ENCODE measurements around the gene CDKN2B.
A peak's percentile ranks its signal among the peaks of the same experiment; 100 is the strongest.

Gene CDKN2B

GRCh38 chr9:21997480-21997879, 11.6 kb downstream of the CDKN2B start:
- Histone ChIP-seq H2BK5ac (ENCODE audit: low read length) (no peak overlapping the region), H3K79me1 (ENCODE audit: low read depth, low read length) (no peaks in the 10 kb centered on the region), H3K9ac (ENCODE audit: low read depth, low read length, poor library complexity) (no peak overlapping the region), H3K4ac (ENCODE audit: low read length) (no peak overlapping the region), H2BK15ac (ENCODE audit: low read length) (no peak overlapping the region), H3K27ac (replicated peaks; ENCODE audit: low read length) (no peak overlapping the region), H3K9me3 (replicated peaks in 1 of 2; ENCODE audit: control insufficient read depth in 2 of 2, insufficient read depth in 1 of 2, low read depth in 1 of 2, low read length in 2 of 2) (no peaks in the 10 kb centered on the region), H4K91ac (ENCODE audit: low read depth, low read length, poor library complexity) (no peak overlapping the region), H4K8ac (ENCODE audit: low read depth, low read length) (no peak overlapping the region), H3K27me3 (ENCODE audit: control insufficient read depth in 3 of 3, insufficient read depth in 3 of 3, low read depth in 1 of 3, low read length in 3 of 3) (peaks cover 17 to 98% (median 47%) of the 10 kb centered on the region in 3 experiments), H2BK12ac (ENCODE audit: low read length) (no peak overlapping the region), H3K4me2 (ENCODE audit: insufficient read depth, low read length, poor library complexity, severe bottlenecking) (no peak overlapping the region), H3K36me3 (replicated peaks in 1 of 2; ENCODE audit: control insufficient read depth in 2 of 2, insufficient read depth in 2 of 2, low read length in 2 of 2) (no peaks in the 10 kb centered on the region), H3K18ac (ENCODE audit: low read length) (no peak overlapping the region), H3K23ac (ENCODE audit: low read depth, low read length, poor library complexity) (no peak overlapping the region), H2BK120ac (ENCODE audit: low read depth, low read length) (no peak overlapping the region), H3K4me3 (ENCODE audit: low read length in 2 of 2) (no peak overlapping the region), H3K4me1 (ENCODE audit: control insufficient read depth in 2 of 2, insufficient read depth in 1 of 2, low read depth in 1 of 2, low read length in 2 of 2) (peaks cover 6 to 16% of the 10 kb centered on the region in 2 donors), H3K14ac (ENCODE audit: low read length) (no peak overlapping the region), H2AFZ (ENCODE audit: low read length) (no peak overlapping the region), H2AK5ac (ENCODE audit: low read depth, low read length) (no peak overlapping the region)
- WGBS, 2 donors (ENCODE audit: extremely low coverage in 2 of 2, insufficient read length in 2 of 2, insufficient replicate concordance in 1 of 2): no CpG with 5 or more reads among the region's 1 CpG
- no peak for DNase-seq (ENCODE audit: low spot score)

GRCh38 chr9:21996858-21997257, 12.2 kb downstream of the CDKN2B start:
- H3K4me2 ChIP-seq (ENCODE audit: insufficient read depth, low read length, poor library complexity, severe bottlenecking): no peak overlapping the region
- H2BK5ac ChIP-seq (ENCODE audit: low read length): no peak overlapping the region
- no peak overlapping the region for H4K8ac ChIP-seq (ENCODE audit: low read depth, low read length)
- no peak overlapping the region for H2BK12ac ChIP-seq (ENCODE audit: low read length)
- H3K18ac ChIP-seq (ENCODE audit: low read length): no peak overlapping the region
- WGBS, 2 donors (ENCODE audit: extremely low coverage in 2 of 2, insufficient read length in 2 of 2, insufficient replicate concordance in 1 of 2): no CpG with 5 or more reads among the region's 5 CpGs
- H4K91ac ChIP-seq (ENCODE audit: low read depth, low read length, poor library complexity): no peak overlapping the region
- H3K4me3 ChIP-seq (ENCODE audit: low read length in 2 of 2): no peak overlapping the region
- H2BK15ac ChIP-seq (ENCODE audit: low read length): no peak overlapping the region
- H3K79me1 ChIP-seq (ENCODE audit: low read depth, low read length): no peaks in the 10 kb centered on the region
- H3K27ac ChIP-seq (replicated peaks; ENCODE audit: low read length): no peak overlapping the region
- H3K36me3 ChIP-seq (replicated peaks in 1 of 2; ENCODE audit: control insufficient read depth in 2 of 2, insufficient read depth in 2 of 2, low read length in 2 of 2): no peaks in the 10 kb centered on the region
- H3K9me3 ChIP-seq (replicated peaks in 1 of 2; ENCODE audit: control insufficient read depth in 2 of 2, insufficient read depth in 1 of 2, low read depth in 1 of 2, low read length in 2 of 2): no peaks in the 10 kb centered on the region
- peaks cover 17 to 98% (median 47%) of the 10 kb centered on the region in 3 experiments for H3K27me3 ChIP-seq (ENCODE audit: control insufficient read depth in 3 of 3, insufficient read depth in 3 of 3, low read depth in 1 of 3, low read length in 3 of 3)
- H3K23ac ChIP-seq (ENCODE audit: low read depth, low read length, poor library complexity): no peak overlapping the region
- no peak overlapping the region for H3K14ac ChIP-seq (ENCODE audit: low read length)
- no peak overlapping the region for H2BK120ac ChIP-seq (ENCODE audit: low read depth, low read length)
- no peak overlapping the region for H3K9ac ChIP-seq (ENCODE audit: low read depth, low read length, poor library complexity)
- peaks cover 6 to 16% of the 10 kb centered on the region in 2 donors for H3K4me1 ChIP-seq (ENCODE audit: control insufficient read depth in 2 of 2, insufficient read depth in 1 of 2, low read depth in 1 of 2, low read length in 2 of 2)
- no peak overlapping the region for H3K4ac ChIP-seq (ENCODE audit: low read length)
- no peak for DNase-seq (ENCODE audit: low spot score)
- no peak overlapping the region for H2AFZ ChIP-seq (ENCODE audit: low read length)
- no peak overlapping the region for H2AK5ac ChIP-seq (ENCODE audit: low read depth, low read length)

GRCh38 chr9:21996438-21996837, 12.7 kb downstream of the CDKN2B start:
- H2BK12ac ChIP-seq (ENCODE audit: low read length): no peak overlapping the region
- no peak overlapping the region for H3K4me3 ChIP-seq (ENCODE audit: low read length in 2 of 2)
- H3K23ac ChIP-seq (ENCODE audit: low read depth, low read length, poor library complexity): no peak overlapping the region
- H3K9me3 ChIP-seq (replicated peaks in 1 of 2; ENCODE audit: control insufficient read depth in 2 of 2, insufficient read depth in 1 of 2, low read depth in 1 of 2, low read length in 2 of 2): no peaks in the 10 kb centered on the region
- no peak overlapping the region for H3K4ac ChIP-seq (ENCODE audit: low read length)
- H2BK15ac ChIP-seq (ENCODE audit: low read length): no peak overlapping the region
- peaks cover 6 to 16% of the 10 kb centered on the region in 2 donors for H3K4me1 ChIP-seq (ENCODE audit: control insufficient read depth in 2 of 2, insufficient read depth in 1 of 2, low read depth in 1 of 2, low read length in 2 of 2)
- no peak overlapping the region for H4K91ac ChIP-seq (ENCODE audit: low read depth, low read length, poor library complexity)
- H3K14ac ChIP-seq (ENCODE audit: low read length): no peak overlapping the region
- no peak overlapping the region for H2AFZ ChIP-seq (ENCODE audit: low read length)
- H4K8ac ChIP-seq (ENCODE audit: low read depth, low read length): no peak overlapping the region
- no peak overlapping the region for H3K9ac ChIP-seq (ENCODE audit: low read depth, low read length, poor library complexity)
- no peak for DNase-seq (ENCODE audit: low spot score)
- no peak overlapping the region for H2AK5ac ChIP-seq (ENCODE audit: low read depth, low read length)
- H3K36me3 ChIP-seq (replicated peaks in 1 of 2; ENCODE audit: control insufficient read depth in 2 of 2, insufficient read depth in 2 of 2, low read length in 2 of 2): no peaks in the 10 kb centered on the region
- no peak overlapping the region for H2BK120ac ChIP-seq (ENCODE audit: low read depth, low read length)
- H3K4me2 ChIP-seq (ENCODE audit: insufficient read depth, low read length, poor library complexity, severe bottlenecking): no peak overlapping the region
- no CpG with 5 or more reads among the region's 9 CpGs for WGBS, 2 donors (ENCODE audit: extremely low coverage in 2 of 2, insufficient read length in 2 of 2, insufficient replicate concordance in 1 of 2)
- H3K18ac ChIP-seq (ENCODE audit: low read length): no peak overlapping the region
- H3K27ac ChIP-seq (replicated peaks; ENCODE audit: low read length): no peak overlapping the region
- H2BK5ac ChIP-seq (ENCODE audit: low read length): no peak overlapping the region
- H3K79me1 ChIP-seq (ENCODE audit: low read depth, low read length): no peaks in the 10 kb centered on the region
- peaks cover 17 to 98% (median 47%) of the 10 kb centered on the region in 3 experiments for H3K27me3 ChIP-seq (ENCODE audit: control insufficient read depth in 3 of 3, insufficient read depth in 3 of 3, low read depth in 1 of 3, low read length in 3 of 3)

DNA sequence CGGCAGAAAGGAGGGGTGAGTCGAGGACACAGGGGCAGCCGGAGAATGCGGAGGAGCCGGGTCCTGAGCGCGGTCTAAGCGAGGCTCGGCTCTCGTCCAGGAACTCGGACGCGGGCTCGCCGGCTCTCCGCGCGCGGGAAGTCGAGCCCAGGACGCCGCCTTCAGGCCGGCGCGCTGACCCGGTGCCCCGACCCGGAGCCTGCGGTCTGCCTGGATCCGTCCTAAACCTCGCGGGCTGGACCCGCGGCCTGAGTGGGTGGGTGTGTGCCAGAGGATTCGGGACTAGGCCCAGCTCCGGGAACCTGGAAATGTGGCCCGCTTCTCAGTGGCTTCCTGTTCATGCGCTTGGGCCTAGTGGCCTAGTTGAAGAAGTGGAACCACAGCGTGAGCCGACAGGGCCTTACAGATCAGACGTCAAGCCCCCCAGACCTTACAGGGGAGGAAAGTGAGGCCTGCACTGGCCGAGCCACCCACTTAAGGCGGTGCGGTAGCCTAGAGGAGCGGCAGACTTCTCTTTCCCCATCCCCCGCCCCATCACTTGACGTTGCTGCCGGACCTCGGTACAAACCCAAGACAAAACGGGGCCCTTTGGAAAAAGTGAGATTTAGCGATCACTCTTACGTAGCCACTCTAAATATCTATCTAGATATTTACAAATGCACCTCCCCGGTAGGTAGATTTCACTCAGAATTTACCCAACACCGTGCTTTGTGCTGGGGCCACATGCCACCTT, 13.3 kb downstream of the CDKN2B start:
- Histone ChIP-seq H4K8ac (ENCODE audit: low read depth, low read length) (no peak overlapping the region), H2AK5ac (ENCODE audit: low read depth, low read length) (no peak overlapping the region), H2BK12ac (ENCODE audit: low read length) (no peak overlapping the region), H3K9ac (ENCODE audit: low read depth, low read length, poor library complexity) (no peak overlapping the region), H3K79me1 (ENCODE audit: low read depth, low read length) (no peaks in the 10 kb centered on the region), H3K4ac (ENCODE audit: low read length) (no peak overlapping the region), H3K18ac (ENCODE audit: low read length) (peak overlapping the region; percentile 32), H3K27ac (replicated peaks; ENCODE audit: low read length) (no peak overlapping the region), H3K36me3 (replicated peaks in 1 of 2; ENCODE audit: control insufficient read depth in 2 of 2, insufficient read depth in 2 of 2, low read length in 2 of 2) (no peaks in the 10 kb centered on the region), H3K23ac (ENCODE audit: low read depth, low read length, poor library complexity) (peak overlapping the region; percentile 76), H3K4me3 (ENCODE audit: low read length in 2 of 2) (peak overlapping the region; percentile 52 to 76), H2BK15ac (ENCODE audit: low read length) (no peak overlapping the region), H2BK120ac (ENCODE audit: low read depth, low read length) (no peak overlapping the region), H2AFZ (ENCODE audit: low read length) (peak overlapping the region; percentile 93), H3K14ac (ENCODE audit: low read length) (no peak overlapping the region), H4K91ac (ENCODE audit: low read depth, low read length, poor library complexity) (no peak overlapping the region), H3K27me3 (ENCODE audit: control insufficient read depth in 3 of 3, insufficient read depth in 3 of 3, low read depth in 1 of 3, low read length in 3 of 3) (peaks cover 17 to 98% (median 51%) of the 10 kb centered on the region in 3 experiments), H2BK5ac (ENCODE audit: low read length) (no peak overlapping the region), H3K9me3 (replicated peaks in 1 of 2; ENCODE audit: control insufficient read depth in 2 of 2, insufficient read depth in 1 of 2, low read depth in 1 of 2, low read length in 2 of 2) (no peaks in the 10 kb centered on the region), H3K4me1 (ENCODE audit: control insufficient read depth in 2 of 2, insufficient read depth in 1 of 2, low read depth in 1 of 2, low read length in 2 of 2) (peaks cover 6 to 16% of the 10 kb centered on the region in 2 donors), H3K4me2 (ENCODE audit: insufficient read depth, low read length, poor library complexity, severe bottlenecking) (peak overlapping the region; percentile 95)
- WGBS, 2 donors (ENCODE audit: extremely low coverage in 2 of 2, insufficient read length in 2 of 2, insufficient replicate concordance in 1 of 2): no CpG with 5 or more reads among the region's 54 CpGs
- no peak for DNase-seq (ENCODE audit: low spot score)

Measured in neuronal stem cell (in vitro differentiated cells).